WTC11 (cell line): Measurements from ENCODE around the gene SELPLG. TPM values are rescaled to one million over a fixed set of nuclear protein-coding genes. Genes with fewer than 3 reads are reported as not detected.

ENCODE experiments used
- ATAC-seq: fragments of 200-7000 bp; cut with Tn5 transposase; 2 replicates; pipeline ENCODE4 v1.10.0; 2021; ENCODE audit warnings: mild to moderate bottlenecking, moderate library complexity
- CTCF ChIA-PET: fragments of 300-600 bp; sonication (Branson Sonifier 250); formaldehyde crosslinking; loops from one replicate; lab custom pipeline; 2021; ENCODE audit warnings: antibody characterized with exemption; lab: Charles Lee
- POLR2A ChIA-PET: fragments of 350-600 bp; sonication (Branson Sonifier 250); formaldehyde crosslinking; loops from one replicate; lab custom pipeline; 2021; ENCODE audit warnings: antibody characterized with exemption; lab: Charles Lee
- DNase-seq: peaks from one replicate; pipeline ENCODE4 v3.0.0; 2021; ENCODE audit warnings: low spot score
- H3K27ac Mint-ChIP-seq: 2 replicates; pipeline ENCODE4 v1.8.0; 2021; ENCODE audit warnings: mixed read lengths
- H3K27me3 Mint-ChIP-seq: 2 replicates; pipeline ENCODE4 v1.8.0; 2021; ENCODE audit warnings: low read depth, mild to moderate bottlenecking, moderate library complexity, mixed read lengths
- H3K36me3 Mint-ChIP-seq: 2 replicates; pipeline ENCODE4 v1.8.0; 2021; ENCODE audit warnings: mixed read lengths
- H3K4me1 Mint-ChIP-seq: 2 replicates; pipeline ENCODE4 v1.8.0; 2022; ENCODE audit warnings: mixed read lengths
- H3K4me3 Mint-ChIP-seq: 2 replicates; pipeline ENCODE4 v1.8.0; 2021; ENCODE audit warnings: mild to moderate bottlenecking, moderate library complexity, mixed read lengths
- H3K9me3 Mint-ChIP-seq: 2 replicates; pipeline ENCODE4 v1.8.0; 2021; ENCODE audit warnings: mixed read lengths
- ELF4 ChIP-seq: sonication (generic); formaldehyde crosslinking; IDR thresholded peaks from 2 replicates; pipeline ENCODE4 v1.8.1; 2022; ENCODE audit warnings: low read depth, mild to moderate bottlenecking, moderate library complexity, missing genetic modification reagents
- FOXK1 ChIP-seq: sonication (generic); formaldehyde crosslinking; IDR thresholded peaks from 2 replicates; pipeline ENCODE4 v1.8.0; 2022; ENCODE audit warnings: mild to moderate bottlenecking, moderate library complexity, missing genetic modification reagents
- GRHL2 ChIP-seq: fragments of 250-450 bp; sonication (Bioruptor Pico); IDR thresholded peaks from 2 replicates; pipeline ENCODE4 v1.8.0; 2022; ENCODE audit warnings: mild to moderate bottlenecking, moderate library complexity; ENCODE audit not compliant: insufficient replicate concordance, severe bottlenecking
- GTF2I ChIP-seq: fragments of 250-450 bp; sonication (Bioruptor Pico); conservative IDR thresholded peaks from 2 replicates; pipeline ENCODE4 v1.4.0; 2021; ENCODE audit warnings: mild to moderate bottlenecking
- OVOL2 ChIP-seq: fragments of 250-450 bp; sonication (Bioruptor Pico); IDR thresholded peaks from 2 replicates; pipeline ENCODE4 v1.9.0; 2021; ENCODE audit warnings: mild to moderate bottlenecking, borderline replicate concordance
- RELA ChIP-seq: sonication (generic); formaldehyde crosslinking; IDR thresholded peaks from 2 replicates; pipeline ENCODE4 v1.8.1; 2022; ENCODE audit warnings: missing genetic modification reagents, mild to moderate bottlenecking, borderline replicate concordance
- SP1 ChIP-seq: sonication (generic); formaldehyde crosslinking; conservative IDR thresholded peaks from 2 replicates; pipeline ENCODE4 v1.8.1; 2022; ENCODE audit warnings: missing genetic modification reagents
- TEAD4 ChIP-seq: sonication (generic); formaldehyde crosslinking; IDR thresholded peaks from 2 replicates; pipeline ENCODE4 v1.8.0; 2022; ENCODE audit warnings: mild to moderate bottlenecking, missing genetic modification reagents
- total RNA-seq: library from RNA; stranded (reverse); gene quantifications from 3 replicates; pipeline ENCODE4 v1.2.3, GENCODE V29; 2021
- TF ChIP-seq, protein P1 (sequence below): fragments of 250-450 bp; sonication (Bioruptor Pico); IDR thresholded peaks from 2 replicates; pipeline ENCODE4 v1.9.0; 2021; ENCODE audit warnings: mild to moderate bottlenecking, borderline replicate concordance
- TF ChIP-seq, protein P2 (sequence below): sonication (generic); formaldehyde crosslinking; IDR thresholded peaks from 2 replicates; pipeline ENCODE4 v1.8.0; 2022; ENCODE audit warnings: mild to moderate bottlenecking, missing genetic modification reagents
- TF ChIP-seq, protein P3 (sequence below): sonication (generic); formaldehyde crosslinking; conservative IDR thresholded peaks from 2 replicates; pipeline ENCODE4 v1.8.1; 2023; ENCODE audit warnings: mild to moderate bottlenecking, low read depth, missing genetic modification reagents, moderate library complexity
- TF ChIP-seq, protein P4 (sequence below): sonication (generic); formaldehyde crosslinking; IDR thresholded peaks from 2 replicates; pipeline ENCODE4 v1.8.0; 2023; ENCODE audit warnings: missing genetic modification reagents, mild to moderate bottlenecking, borderline replicate concordance
- TF ChIP-seq, protein P5 (sequence below): fragments of 250-450 bp; sonication (Bioruptor Pico); conservative IDR thresholded peaks from 2 replicates; pipeline ENCODE4 v1.9.0; 2021; ENCODE audit warnings: mild to moderate bottlenecking

SELPLG gene
- total RNA-seq, 1 experiment from 2014 or later = 0.46 TPM

GRCh38 chr12:108681317-108681716 lies 47.6 kb upstream of the SELPLG start:
- peak overlapping the region; percentile 86 for H3K27ac Mint-ChIP-seq
- POLR2A ChIA-PET = interaction anchor here (1.0 kb wide), 1 partner anchor 11 kb away, joined by 3 read pairs; no protein-coding TSS in a partner anchor
- H3K36me3 Mint-ChIP-seq = peaks cover 2% of the 10 kb centered on the region; the same call in 1 of the 2 replicates
- DNase-seq = no peak
- TF ChIP-seq, protein P1, sequence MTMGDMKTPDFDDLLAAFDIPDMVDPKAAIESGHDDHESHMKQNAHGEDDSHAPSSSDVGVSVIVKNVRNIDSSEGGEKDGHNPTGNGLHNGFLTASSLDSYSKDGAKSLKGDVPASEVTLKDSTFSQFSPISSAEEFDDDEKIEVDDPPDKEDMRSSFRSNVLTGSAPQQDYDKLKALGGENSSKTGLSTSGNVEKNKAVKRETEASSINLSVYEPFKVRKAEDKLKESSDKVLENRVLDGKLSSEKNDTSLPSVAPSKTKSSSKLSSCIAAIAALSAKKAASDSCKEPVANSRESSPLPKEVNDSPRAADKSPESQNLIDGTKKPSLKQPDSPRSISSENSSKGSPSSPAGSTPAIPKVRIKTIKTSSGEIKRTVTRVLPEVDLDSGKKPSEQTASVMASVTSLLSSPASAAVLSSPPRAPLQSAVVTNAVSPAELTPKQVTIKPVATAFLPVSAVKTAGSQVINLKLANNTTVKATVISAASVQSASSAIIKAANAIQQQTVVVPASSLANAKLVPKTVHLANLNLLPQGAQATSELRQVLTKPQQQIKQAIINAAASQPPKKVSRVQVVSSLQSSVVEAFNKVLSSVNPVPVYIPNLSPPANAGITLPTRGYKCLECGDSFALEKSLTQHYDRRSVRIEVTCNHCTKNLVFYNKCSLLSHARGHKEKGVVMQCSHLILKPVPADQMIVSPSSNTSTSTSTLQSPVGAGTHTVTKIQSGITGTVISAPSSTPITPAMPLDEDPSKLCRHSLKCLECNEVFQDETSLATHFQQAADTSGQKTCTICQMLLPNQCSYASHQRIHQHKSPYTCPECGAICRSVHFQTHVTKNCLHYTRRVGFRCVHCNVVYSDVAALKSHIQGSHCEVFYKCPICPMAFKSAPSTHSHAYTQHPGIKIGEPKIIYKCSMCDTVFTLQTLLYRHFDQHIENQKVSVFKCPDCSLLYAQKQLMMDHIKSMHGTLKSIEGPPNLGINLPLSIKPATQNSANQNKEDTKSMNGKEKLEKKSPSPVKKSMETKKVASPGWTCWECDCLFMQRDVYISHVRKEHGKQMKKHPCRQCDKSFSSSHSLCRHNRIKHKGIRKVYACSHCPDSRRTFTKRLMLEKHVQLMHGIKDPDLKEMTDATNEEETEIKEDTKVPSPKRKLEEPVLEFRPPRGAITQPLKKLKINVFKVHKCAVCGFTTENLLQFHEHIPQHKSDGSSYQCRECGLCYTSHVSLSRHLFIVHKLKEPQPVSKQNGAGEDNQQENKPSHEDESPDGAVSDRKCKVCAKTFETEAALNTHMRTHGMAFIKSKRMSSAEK (CRISPR knock-in tag) = no peak
- TF ChIP-seq GRHL2 (CRISPR knock-in tag) (no peak), RELA (no peak), FOXK1 (CRISPR knock-in tag) (no peak)
- TF ChIP-seq, protein P2, sequence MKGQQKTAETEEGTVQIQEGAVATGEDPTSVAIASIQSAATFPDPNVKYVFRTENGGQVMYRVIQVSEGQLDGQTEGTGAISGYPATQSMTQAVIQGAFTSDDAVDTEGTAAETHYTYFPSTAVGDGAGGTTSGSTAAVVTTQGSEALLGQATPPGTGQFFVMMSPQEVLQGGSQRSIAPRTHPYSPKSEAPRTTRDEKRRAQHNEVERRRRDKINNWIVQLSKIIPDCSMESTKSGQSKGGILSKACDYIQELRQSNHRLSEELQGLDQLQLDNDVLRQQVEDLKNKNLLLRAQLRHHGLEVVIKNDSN (CRISPR knock-in tag) = no peak
- TF ChIP-seq, protein P3, sequence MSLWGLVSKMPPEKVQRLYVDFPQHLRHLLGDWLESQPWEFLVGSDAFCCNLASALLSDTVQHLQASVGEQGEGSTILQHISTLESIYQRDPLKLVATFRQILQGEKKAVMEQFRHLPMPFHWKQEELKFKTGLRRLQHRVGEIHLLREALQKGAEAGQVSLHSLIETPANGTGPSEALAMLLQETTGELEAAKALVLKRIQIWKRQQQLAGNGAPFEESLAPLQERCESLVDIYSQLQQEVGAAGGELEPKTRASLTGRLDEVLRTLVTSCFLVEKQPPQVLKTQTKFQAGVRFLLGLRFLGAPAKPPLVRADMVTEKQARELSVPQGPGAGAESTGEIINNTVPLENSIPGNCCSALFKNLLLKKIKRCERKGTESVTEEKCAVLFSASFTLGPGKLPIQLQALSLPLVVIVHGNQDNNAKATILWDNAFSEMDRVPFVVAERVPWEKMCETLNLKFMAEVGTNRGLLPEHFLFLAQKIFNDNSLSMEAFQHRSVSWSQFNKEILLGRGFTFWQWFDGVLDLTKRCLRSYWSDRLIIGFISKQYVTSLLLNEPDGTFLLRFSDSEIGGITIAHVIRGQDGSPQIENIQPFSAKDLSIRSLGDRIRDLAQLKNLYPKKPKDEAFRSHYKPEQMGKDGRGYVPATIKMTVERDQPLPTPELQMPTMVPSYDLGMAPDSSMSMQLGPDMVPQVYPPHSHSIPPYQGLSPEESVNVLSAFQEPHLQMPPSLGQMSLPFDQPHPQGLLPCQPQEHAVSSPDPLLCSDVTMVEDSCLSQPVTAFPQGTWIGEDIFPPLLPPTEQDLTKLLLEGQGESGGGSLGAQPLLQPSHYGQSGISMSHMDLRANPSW (CRISPR knock-in tag) = no peak
- TF ChIP-seq, all 79 proteins: peak for 0
- Mint-ChIP-seq H3K4me3 (no peak overlapping the region), H3K27me3 (no peaks in the 10 kb centered on the region), H3K4me1 (peaks cover 22% of the 10 kb centered on the region), H3K9me3 (no peaks in the 10 kb centered on the region)
- ATAC-seq = no peak
- CTCF ChIA-PET = interaction anchor here (0.9 to 1.0 kb wide), 2 partner anchors 10 to 122 kb away, joined by 3 to 5 read pairs; no protein-coding TSS in a partner anchor

- Mint-ChIP-seq H3K36me3 (peaks cover 8% of the 10 kb centered on the region), H3K4me1 (peaks cover 13% of the 10 kb centered on the region), H3K4me3 (no peak overlapping the region), H3K27ac (no peak overlapping the region), H3K9me3 (no peaks in the 10 kb centered on the region), H3K27me3 (no peaks in the 10 kb centered on the region)
- CTCF ChIA-PET = interaction anchor here (0.7 to 1.2 kb wide), 2 partner anchors 13 to 1004 kb away, joined by 4 to 5 read pairs; no protein-coding TSS in a partner anchor
- DNase-seq (no peak), ATAC-seq (no peak)
- POLR2A ChIA-PET = interaction anchor here (1.0 to 1.2 kb wide), 2 partner anchors 53 to 58 kb away, joined by 3 read pairs; partner anchors contain the start of gene CORO1C
- TF ChIP-seq, protein P4, sequence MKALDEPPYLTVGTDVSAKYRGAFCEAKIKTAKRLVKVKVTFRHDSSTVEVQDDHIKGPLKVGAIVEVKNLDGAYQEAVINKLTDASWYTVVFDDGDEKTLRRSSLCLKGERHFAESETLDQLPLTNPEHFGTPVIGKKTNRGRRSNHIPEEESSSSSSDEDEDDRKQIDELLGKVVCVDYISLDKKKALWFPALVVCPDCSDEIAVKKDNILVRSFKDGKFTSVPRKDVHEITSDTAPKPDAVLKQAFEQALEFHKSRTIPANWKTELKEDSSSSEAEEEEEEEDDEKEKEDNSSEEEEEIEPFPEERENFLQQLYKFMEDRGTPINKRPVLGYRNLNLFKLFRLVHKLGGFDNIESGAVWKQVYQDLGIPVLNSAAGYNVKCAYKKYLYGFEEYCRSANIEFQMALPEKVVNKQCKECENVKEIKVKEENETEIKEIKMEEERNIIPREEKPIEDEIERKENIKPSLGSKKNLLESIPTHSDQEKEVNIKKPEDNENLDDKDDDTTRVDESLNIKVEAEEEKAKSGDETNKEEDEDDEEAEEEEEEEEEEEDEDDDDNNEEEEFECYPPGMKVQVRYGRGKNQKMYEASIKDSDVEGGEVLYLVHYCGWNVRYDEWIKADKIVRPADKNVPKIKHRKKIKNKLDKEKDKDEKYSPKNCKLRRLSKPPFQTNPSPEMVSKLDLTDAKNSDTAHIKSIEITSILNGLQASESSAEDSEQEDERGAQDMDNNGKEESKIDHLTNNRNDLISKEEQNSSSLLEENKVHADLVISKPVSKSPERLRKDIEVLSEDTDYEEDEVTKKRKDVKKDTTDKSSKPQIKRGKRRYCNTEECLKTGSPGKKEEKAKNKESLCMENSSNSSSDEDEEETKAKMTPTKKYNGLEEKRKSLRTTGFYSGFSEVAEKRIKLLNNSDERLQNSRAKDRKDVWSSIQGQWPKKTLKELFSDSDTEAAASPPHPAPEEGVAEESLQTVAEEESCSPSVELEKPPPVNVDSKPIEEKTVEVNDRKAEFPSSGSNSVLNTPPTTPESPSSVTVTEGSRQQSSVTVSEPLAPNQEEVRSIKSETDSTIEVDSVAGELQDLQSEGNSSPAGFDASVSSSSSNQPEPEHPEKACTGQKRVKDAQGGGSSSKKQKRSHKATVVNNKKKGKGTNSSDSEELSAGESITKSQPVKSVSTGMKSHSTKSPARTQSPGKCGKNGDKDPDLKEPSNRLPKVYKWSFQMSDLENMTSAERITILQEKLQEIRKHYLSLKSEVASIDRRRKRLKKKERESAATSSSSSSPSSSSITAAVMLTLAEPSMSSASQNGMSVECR (CRISPR knock-in tag) = no peak
- TF ChIP-seq, protein P5, sequence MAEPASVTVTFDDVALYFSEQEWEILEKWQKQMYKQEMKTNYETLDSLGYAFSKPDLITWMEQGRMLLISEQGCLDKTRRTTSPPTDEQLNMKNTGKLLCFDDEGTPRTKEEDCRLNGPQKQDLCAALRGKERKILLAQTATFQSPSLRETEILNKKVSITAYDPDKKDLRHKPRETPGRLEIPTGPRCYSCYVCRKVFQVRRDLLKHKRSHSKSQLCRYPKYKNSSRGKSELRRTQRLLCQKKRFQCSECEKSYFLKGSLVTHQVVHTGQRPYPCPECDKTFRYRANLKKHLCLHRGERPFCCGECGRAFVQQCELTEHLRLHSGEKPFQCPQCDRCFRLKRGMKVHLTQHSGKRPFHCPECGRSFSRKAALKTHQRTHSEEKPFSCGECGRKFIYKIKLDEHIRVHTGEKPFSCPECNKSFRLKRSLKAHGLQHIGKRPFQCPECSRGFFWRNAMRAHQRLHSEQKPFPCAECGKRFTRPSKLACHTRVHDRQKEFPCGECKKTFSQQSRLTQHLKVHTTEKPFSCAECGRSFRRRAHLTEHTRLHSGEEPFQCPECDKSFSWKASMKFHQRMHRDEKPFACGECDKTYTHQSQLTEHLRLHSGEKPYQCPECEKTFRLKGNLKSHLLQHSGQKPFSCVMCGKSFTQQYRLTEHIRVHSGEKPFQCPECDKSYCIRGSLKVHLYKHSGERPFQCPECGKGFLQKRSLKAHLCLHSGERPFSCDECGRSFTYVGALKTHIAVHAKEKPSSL (CRISPR knock-in tag) = no peak
- no peak for TF ChIP-seq SP1 (CRISPR knock-in tag)
- TF ChIP-seq, protein P2 (CRISPR knock-in tag) = no peak
- TF ChIP-seq OVOL2 (CRISPR knock-in tag) = no peak
- no peak for TF ChIP-seq ELF4 (CRISPR knock-in tag)
- TF ChIP-seq TEAD4 = no peak
- TF ChIP-seq GTF2I (CRISPR knock-in tag) = no peak
Measured at GRCh38 chr12:108679106-108679681, 45.5 kb upstream of the SELPLG start.
